ENCODE measurements around the gene XPA.
"Not testable (repeated sequence)": the region's sequence is repeated elsewhere in the genome, so short reads cannot be mapped to it uniquely, and the experiment has no call there.

Gene XPA

DNA sequence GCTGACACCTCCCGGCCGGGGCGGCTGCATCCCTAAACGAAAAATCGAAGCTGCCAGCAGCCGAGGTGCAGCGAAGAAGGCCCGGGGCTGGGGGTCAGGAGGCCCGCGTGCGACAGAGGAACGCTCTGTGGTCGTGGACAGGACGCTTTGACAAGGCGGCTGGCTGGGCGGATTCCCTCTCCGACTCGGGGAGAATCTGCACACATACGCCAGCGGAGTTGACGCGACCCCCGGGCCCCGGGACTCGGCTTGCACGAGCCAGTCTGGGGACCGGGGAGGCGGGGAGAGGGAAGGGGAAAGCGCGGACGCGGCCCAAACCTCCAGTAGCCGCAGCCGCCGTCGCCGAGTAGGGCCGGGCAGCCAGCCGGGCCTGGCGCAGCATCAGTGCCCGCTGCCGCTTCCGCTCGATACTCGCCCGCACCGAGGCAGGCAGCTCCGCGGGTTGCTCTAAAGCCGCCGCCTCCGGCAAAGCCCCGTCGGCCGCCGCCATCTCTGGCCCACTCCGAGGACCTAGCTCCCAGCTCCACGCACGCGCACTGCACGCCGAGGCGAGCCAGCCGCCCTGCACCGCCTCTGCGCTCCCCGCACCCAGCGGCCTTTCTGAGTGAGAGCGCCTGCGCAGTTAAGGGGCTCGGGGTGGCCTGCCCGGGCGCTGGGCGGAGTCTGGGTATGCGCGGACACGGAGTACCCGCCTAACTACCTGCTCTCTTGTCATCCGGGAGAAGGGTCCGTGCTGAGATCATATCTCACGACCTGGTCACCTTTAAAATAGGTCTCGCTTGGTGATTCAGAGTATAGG, at the start of gene XPA:
XPA (minus strand) TSS at position 538 of the 799 bp plus-strand sequence; CDS start at position 490, 48 bp downstream.
- peak; percentile 94 to 98 for DNase-seq

DNA sequence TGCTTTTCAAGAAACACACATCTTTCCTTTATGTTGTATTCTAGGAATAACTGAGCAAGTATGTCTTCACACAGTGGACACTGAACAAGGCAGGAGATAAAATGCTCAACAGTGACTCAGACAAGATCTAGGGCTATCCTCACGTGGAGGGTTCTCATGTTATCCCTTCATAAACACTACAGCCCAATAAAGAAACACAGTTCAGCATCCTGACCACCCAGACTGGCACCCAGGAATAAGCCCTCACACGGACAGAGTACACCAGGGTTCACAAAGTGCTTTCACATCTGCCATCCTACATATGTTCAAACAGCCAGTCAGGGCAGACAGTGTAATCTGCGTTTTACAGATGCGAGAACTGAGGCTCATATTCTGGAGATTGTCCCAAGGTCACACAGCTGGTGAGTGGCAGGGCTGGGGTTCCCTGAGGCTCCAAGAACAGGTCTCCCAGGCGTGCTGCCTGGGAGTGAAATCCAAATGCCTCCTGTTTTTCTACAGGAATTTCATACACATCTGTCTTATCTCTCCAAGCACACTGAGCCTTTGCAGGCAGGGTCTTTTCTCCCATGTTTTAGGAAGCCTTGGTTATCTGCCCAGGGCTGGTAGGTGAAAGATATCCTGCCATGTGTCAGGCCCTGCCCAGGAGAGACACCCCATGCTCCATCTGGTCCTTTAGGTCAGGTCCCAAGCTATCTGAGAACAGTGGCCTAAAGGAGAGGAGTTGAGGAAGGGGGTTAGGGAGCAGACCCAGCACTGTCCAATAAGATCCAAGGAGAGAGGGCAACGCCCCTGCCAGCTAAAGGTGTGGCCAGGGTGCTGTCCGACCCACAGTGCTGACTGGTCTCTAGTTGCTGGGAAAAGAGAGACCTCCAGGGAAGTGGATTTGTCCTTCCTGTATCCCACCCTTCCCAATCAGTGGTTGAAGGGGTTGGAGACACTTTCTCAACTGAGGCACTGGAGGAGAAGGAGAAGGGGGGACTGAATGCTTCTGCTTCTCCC, 47.9 kb upstream of the XPA start:
- no peak for DNase-seq

DNA sequence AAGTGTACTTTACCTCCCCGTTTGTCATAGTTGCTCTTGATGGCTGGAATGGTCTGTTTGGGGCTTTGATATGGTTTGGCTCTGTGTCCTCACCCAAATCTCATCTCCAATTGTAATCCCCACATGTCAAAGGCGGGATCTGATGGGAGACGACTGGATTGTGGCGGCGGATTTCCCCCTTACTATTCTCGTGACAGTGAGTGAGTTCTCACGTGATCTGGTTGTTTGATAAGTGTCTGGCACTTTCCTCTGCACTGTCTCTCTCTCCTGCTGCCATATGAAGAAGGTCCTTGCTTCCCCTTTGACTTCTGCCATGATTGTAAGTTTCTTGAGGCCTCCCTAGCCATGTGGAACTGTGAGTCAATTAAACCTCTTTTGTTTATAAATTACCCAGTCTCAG, 46.9 kb upstream of the XPA start:
- DNase-seq = not testable (repeated sequence)

DNA sequence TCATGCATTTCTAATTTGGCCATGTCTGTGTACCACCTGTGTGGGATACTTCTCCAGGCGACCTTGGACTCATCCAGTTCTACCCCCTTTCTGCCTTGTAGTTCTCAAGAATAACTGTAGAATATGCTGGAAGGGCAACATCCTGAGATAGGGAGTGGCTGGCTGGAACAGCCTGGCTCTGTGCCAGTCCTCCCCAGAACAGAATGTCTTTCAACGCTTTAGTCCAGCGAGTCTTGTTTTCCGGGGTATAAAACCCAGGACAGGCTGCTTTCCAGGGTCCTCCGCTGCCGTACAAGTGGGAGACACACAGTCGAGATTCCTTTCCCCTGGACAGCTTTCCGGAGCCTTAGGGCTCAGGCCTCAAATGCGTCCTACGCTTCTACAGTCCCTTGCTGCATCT, 45.4 kb upstream of the XPA start:
- no peak for DNase-seq

DNA sequence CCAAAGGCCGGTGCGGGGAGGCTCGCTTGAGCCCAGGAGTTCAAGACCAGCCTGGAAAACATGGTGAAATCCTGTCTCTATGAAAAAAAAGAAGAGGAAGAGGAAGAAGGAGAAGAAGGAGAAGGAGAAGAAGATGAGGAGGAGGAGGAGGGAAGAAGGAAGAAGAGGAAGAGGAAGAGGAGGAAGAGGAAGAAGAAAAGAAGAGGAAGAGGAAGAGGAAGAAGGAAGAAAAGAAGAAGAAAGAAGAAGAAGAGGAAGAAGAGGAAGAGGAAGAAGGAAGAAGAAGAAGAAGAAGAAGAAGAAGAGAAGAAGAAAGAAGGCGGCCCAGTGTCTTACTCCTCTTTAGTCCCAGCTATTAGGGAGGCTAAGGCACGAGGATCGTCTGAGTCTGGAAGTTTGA, 44.8 kb upstream of the XPA start:
- no peak for DNase-seq

DNA sequence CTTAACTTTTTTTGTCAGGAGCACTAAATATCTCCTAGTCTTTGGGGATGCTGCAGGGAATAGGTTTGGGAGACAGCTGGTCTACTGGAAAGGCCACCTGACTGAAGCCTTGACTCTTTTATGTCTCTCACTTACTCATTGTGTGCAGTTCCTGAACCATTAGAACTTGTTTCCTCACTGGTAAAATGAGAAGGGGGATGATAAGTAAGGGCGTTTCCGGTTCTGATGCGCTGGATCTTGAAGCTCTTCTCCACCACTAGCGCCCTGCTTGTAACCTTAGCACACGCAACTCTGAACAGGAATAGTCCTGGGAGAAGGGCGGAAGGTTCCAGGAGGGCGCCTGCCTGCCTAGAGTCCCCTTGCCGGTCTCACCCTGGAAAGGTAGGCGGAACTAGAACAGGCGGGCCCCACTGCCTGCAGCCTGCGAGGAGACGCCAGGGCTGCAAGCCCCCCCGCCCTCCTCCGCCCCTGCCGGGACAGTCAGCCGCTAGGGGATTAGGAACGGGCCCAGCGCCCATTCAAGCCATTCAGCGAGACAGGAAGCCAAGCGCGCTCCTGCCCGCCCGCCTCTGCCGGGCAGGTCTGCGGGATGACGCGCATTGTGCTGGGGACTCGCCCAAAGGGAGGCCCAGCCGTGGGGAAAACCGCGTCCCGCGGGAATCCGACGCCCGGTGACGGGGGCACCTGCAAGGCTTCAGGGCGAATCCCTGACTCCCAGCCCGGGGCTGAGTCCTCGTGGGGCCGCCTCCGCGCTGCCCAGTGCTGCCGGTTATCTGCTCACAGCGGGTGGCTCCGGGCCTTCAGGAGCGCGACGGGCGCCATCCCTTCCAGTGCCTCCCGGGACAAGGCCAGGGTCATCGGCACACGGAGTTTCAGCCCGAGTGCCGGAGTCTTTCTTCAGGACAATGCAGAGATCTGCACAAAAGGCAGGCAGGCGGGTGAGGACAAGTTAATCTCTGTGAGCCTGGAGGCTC, 44.0 kb upstream of the XPA start:
- peak; percentile 9 to 21 for DNase-seq

DNA sequence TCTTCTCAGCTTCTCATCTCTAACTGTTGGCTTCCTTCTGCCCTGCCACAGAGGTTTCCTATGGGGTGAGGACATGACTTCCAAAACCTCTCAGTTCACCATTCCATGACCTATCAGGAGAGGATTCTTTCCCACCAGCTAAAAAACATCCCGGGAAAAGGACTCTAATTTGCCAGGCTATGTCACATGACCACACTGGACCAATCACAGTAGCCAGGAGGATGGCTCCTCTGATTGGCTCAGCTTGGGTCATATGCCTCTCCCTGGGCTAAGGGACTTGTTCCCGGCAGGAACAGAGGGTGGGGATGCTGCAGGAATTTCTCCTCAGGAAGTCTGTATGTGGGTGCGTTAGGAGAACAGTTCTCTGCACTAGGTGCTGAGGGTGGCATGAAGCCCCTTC, 40.3 kb upstream of the XPA start:
- no peak for DNase-seq

DNA sequence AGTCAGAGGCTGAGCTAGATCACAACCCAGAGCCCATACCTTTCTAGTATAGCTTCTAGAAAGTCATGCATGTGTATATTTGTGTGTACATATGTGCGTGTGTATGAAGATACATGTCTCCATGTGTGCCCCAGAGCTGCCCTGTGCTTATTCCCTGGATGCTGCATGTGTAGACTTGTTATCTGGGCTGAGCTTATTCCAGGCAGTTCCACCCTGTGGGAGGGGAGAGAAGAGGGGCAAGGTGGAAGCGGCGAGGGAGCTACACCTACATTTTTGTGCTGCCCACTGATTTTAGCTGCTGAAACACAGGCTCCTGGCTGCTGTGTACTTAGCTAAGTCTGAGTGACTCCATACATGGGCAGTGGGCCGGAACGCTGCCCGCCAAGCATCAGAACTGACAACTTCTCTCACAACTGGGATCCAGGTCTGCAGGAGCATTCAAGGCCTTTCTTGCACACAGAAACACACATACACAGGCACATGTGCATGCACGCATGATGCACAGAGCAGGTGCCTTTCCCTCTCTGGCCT, 38.0 kb upstream of the XPA start:
- DNase-seq = no peak

DNA sequence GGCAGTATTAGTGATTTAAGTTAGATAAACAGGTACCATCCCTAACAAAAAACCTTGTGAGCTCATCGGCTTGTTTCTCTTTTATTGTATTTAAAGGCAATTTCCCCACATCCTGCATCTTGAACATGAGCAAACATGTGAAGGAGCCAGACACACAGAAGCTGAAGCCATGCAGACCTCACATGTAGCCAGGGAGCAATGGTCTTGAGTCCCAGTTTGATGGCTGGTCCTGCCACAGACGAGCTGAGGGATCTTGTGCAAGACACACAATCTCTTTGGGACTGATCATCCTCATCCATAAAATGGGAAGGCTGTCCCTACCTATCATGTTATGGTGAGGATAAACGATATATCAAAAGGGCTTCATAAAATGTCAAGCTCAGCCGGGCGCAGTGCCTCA, 29.6 kb upstream of the XPA start:
- DNase-seq = no peak

DNA sequence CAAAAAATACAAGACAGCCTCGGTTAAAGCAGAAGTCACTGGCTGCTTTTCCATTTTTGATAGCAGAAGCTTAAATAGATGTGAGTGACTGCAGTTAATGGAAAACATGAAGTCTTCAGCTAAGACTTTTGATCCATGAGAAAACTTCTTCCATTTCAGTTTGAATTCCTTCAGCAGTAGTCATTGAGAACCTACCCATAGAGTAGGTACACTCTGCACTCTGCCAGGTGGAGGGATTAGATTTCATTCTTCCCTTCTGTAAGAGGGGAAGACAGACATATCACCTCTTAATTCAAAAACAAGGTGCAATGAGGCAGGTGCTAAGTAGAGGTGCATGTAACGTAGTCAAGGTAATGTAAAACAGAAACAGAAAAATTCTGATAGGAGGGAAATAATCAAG, 26.7 kb upstream of the XPA start:
- no peak for DNase-seq

DNA sequence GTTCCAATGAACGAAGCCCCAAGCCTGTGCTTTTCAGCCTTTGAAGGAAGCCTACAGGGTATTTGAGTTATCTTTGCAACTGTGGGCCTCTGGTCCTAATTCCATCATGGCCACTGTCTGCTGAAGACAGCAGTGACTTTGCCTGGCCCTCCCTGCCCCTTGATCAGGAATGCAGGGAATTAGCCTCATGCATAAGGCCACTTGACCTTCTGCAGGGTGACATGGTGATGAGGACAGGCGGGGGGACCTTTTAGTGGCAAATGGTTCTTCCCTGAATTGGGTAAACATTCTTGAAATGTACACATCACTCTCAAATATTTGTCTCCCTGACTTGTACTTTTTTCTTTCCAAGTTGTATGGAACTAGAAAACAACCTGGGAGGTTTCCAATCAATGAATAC, 25.2 kb upstream of the XPA start:
- DNase-seq = no peak

DNA sequence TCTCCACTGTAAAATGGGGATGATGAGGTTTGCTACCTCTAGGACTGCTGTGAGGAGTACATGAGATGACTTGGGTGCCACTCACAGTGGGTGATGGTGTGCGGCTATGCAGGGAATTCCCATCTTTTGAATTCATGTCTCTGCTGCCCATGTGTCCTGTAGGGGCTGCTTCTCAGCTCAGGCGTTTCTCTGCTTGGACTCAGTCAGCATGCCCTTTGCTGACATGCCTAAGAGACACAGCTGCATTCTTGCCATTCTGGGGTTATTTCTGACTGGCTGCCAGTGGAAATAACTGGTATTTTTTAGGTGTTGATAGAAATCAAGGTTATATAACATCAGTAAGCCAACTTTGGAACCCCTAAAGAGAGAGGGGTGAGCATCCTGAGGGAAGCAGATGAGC, 24.3 kb upstream of the XPA start:
- DNase-seq = no peak

DNA sequence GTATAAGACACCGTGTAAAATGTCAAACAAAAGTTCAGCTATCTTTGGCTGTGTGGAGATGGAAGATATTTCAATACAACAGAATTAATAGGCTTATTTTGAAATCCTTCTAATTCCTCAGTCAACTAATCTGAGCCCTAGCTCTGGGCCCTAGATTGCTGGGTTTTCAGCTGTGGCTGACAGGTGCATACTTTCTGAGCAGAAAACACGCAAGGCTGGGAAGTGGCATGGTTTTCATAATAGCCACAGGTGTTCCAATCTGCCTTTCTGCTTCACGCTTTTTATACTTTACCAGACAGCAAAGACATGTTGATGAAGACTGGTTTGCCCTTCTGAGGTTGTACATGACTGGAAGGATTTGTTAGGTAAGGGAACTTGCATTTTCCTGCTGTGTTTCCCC, 20.7 kb upstream of the XPA start:
- no peak for DNase-seq

DNA sequence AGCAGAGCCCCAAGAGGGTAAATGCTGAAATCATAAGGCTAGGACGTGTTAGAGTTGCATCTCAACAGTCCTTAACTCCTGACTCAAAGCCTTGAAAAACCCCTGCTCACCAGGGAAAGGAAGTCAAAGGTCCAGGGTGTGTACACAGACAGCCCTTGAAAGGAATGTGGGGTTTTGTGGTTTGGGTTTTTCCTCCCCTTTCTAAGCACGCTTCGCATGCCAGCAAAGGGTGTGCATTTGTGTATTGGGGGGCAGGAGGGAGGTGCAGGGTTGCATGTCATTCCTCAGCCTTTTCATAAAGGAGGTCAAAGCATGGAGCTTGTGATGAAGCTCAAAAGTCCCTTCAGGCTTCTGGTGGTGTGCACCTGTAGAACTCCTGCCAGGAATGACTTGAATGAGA, 17.3 kb upstream of the XPA start:
- DNase-seq = no peak

DNA sequence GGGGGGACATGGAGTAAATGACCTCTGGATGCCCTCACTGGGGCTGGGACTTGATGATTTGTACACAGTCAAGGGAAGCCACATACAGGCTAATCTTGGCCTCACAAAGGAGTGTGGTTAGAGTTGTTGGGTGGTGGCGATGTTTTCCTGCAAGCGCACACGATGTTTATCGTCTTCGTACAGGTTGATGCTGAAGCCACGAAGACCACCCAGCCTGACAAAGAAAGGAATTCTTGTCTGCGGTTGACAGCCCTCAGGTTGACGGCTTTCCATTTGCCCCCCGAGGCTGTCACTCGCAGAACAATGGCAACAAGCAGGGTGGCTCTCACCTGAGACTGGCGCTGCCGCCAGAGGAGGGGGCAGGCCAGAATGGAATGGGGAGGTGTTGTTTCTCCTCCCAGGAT, 14.1 kb upstream of the XPA start:
- no peak for DNase-seq

DNA sequence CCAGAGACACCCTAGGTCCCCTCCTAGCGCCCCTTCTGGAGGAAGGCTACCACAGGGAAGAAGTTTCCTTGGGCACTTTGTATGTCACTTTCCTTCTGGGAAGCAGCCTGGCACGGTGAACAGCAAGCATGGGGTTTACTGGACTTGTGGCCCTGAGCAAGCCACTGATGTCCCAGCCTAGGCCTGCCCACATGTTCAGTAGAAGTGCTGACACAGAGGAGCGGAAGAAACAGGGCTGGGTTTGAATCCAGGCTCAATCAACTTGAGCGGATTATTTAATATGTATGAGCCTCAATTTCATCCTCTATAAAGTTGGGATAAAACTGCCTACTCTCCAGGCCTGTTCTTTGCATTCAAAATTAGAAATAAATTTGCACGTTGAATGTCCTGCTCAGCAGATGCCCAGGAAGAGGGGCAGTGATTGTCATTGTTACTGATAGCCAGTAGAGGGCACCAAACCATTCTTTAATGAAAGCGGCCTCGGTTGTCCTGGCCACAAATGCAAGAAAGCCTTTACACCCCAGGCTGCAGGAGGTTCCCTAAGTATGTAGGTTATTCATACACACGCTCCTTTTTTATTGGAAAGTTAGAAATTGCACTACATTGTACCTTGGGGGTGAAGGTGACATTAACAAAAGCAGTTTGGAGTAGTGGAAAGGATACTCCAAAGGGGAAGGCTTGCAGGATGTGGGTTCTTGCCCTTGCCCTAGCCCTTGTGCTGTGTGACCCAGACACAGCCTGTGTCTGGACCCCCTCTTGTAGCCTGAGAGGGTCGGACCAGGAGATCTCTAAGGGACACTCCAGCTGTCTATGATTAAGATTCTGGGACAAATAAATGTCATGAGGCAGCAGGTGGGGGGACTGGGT, 13.4 kb upstream of the XPA start:
- DNase-seq = peak; percentile 19 to 39

DNA sequence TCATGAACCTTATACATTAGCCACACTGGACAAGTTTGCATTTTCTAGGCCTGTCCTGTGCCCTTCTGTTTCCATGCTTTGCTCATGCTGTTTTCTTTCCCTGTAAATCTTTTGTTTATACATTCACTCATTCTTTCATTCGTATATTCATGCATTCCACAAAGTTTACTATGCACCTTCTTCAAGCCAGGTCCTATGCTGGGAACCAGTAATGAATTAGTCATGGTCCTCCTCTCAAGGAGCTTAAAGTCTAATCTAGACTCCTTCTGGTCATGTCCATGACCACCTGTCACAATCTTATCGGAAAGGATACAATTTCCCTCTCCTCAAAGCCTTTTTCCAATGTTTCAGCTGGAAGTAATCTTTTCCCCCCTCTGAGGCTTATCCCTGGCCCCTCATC, 9.1 kb upstream of the XPA start:
- DNase-seq = no peak

DNA sequence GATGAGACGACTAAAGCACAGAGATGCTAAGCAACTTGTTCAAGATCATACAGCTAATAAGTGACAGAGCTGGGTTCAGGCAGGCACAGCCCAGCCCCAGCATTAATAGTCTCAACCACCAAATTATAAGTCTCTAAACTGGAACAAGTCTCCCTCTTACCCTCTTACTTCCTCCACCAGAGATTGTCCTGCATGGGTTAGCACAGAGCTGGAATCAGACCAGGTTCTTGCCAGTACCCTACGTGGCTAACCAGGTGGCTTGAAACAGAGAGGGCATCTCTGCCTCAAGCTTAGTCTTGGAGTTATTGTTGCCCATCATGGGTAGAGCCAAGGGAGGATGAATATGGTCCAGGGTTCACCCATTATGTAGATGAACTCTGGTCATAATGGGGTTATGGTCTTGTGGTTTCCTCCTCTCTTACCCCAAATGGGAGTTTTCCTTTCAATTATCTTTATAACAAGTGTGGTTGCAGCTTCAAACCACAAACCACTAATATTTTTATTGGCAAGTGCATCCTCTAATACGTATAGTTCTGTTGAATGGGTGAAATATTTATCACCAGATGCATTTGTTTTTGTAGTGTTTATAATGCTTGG, 8.3 kb upstream of the XPA start:
- no peak for DNase-seq

DNA sequence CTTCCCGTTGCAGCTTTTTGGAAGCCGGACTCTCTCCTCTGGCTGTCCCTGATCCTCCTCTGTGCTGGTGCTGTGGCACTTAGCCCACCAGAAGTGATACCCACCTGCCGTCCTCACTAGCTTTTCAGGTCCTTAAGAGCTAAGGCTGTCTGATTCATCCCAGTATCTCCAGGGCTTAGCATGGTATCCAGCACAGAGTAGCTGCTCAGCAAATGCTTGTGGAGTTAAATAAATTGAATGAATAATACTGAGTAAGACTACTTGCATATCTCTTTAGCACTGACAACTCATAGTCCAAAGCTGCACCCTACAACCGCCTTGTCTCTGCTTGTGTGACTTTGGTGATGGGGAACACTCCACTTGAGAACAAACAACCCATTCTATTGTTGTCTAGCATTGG, 7.7 kb upstream of the XPA start:
- no peak for DNase-seq

DNA sequence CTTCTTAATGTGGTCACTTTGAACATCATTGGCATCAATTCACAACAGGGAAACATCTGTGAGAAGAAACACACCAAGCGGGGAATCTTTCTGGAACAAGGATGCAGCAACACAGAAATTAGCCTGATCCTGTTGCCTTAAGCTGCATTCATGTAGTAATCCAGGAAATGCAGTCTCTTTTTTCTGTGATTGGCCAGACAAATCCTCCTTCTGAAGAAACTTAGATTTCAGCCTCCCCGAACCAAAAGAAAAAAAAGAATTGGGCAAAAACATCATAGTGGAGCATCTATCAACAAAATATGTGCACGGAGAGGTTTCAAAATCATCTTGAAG, 7.2 kb upstream of the XPA start:
- DNase-seq = no peak
